Tibial nerve (tissue), 3 donors: ENCODE measurements around the gene TMEM147.

Source experiments
- EP300 ChIP-seq, 2 donors: sonication (generic); formaldehyde crosslinking; IDR thresholded peaks; one replicate each; pipeline ENCODE4 v1.6.1; 2017; ENCODE audit warnings: antibody characterized with exemption in 2 of 2, mild to moderate bottlenecking in 1 of 2
- POLR2A ChIP-seq, 2 donors: fragments of 450-650 bp; IDR thresholded peaks; one replicate each; pipeline ENCODE4 v1.6.1; 2017; ENCODE audit warnings: antibody characterized with exemption in 2 of 2, mild to moderate bottlenecking in 2 of 2, moderate library complexity in 2 of 2

DNA sequence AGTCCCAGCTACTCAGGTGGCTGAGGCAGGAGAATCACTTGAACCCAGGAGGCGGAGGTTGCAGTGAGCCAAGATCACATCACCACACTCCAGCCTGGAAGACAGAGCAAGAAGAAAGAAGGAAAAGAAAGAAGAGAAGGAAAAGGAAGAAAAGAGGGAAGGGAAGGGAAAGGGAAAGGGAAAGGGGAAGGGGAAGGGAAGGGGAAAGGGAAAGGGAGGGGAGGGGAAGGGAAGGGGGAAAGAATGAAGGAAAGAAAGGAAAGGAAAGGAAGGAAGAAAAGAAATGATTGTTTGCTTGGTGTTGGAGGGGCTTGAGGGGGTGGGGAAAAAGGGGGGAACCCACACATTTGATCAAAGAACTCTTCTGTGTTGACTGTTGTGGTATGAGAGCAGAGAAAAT lies 50.5 kb downstream of the TMEM147 start:
- TF ChIP-seq EP300 (IDR thresholded peaks at IDR 0.05) (no peak), POLR2A (IDR thresholded peaks at IDR 0.05) (no peak)
